Caco-2 (cell line): ENCODE data around the gene SLC9A3. TPM values are rescaled to one million over a fixed set of nuclear protein-coding genes. Genes with fewer than 3 reads are reported as not detected.

Experiments
- BruUV-seq: library from RNA; stranded (reverse); fragments of 400-500 nt; replicated peaks from 2 replicates; lab custom pipeline; 2021; lab: Mats Ljungman, UMichigan
- CTCF ChIA-PET: fragments of 300-600 bp; sonication (Branson Sonifier 250); formaldehyde crosslinking; loops from one replicate; lab custom pipeline; 2022; ENCODE audit warnings: antibody characterized with exemption; lab: Charles Lee
- POLR2A ChIA-PET: fragments of 300-600 bp; sonication (Branson Sonifier 250); formaldehyde crosslinking; loops from one replicate; lab custom pipeline; 2022; ENCODE audit warnings: antibody characterized with exemption; lab: Charles Lee
- DNase-seq, 2 experiments: peaks; one replicate each; pipeline versions ENCODE4 v3.0.0 to v3.0.0-alpha.2; 2020 to 2022
- H3K27me3 ChIP-seq: replicated peaks from 2 replicates; pipeline ENCODE4 v1.6.0; 2011; ENCODE audit warnings: low read length; ENCODE audit not compliant: control insufficient read depth, insufficient read depth
- H3K36me3 ChIP-seq: 2 replicates; pipeline ENCODE4 v1.5.1; 2011; ENCODE audit warnings: low read length; ENCODE audit not compliant: control insufficient read depth, insufficient read depth
- H3K4me1 ChIP-seq: fragments of 250-450 bp; sonication (Bioruptor Pico); 2 replicates; pipeline ENCODE4 v1.5.1; 2020; ENCODE audit warnings: mild to moderate bottlenecking
- H3K4me3 ChIP-seq: 2 replicates; pipeline ENCODE4 v1.5.1; 2011; ENCODE audit warnings: low read depth, mild to moderate bottlenecking, control low read depth, low read length
- H3K9me3 ChIP-seq: fragments of 250-450 bp; sonication (Bioruptor Pico); 2 replicates; pipeline ENCODE4 v1.5.1; 2020; ENCODE audit warnings: mild to moderate bottlenecking, moderate library complexity
- H3K27ac Mint-ChIP-seq: one replicate; pipeline ENCODE4 v1.8.0; 2022; ENCODE audit warnings: mixed read lengths; ENCODE audit not compliant: unreplicated experiment
- H3K27me3 Mint-ChIP-seq: one replicate; pipeline ENCODE4 v1.8.0; 2022; ENCODE audit warnings: mixed read lengths; ENCODE audit not compliant: insufficient read depth, unreplicated experiment
- H3K36me3 Mint-ChIP-seq: one replicate; pipeline ENCODE4 v1.8.0; 2022; ENCODE audit warnings: mild to moderate bottlenecking, mixed read lengths; ENCODE audit not compliant: insufficient read depth, unreplicated experiment
- H3K4me1 Mint-ChIP-seq: one replicate; pipeline ENCODE4 v1.8.0; 2022; ENCODE audit warnings: low read depth, mixed read lengths; ENCODE audit not compliant: unreplicated experiment
- H3K4me3 Mint-ChIP-seq: one replicate; pipeline ENCODE4 v1.8.0; 2022; ENCODE audit warnings: mild to moderate bottlenecking, moderate library complexity, mixed read lengths; ENCODE audit not compliant: unreplicated experiment
- H3K9me3 Mint-ChIP-seq: one replicate; pipeline ENCODE4 v1.8.0; 2022; ENCODE audit warnings: mixed read lengths; ENCODE audit not compliant: unreplicated experiment
- CTCF ChIP-seq, 2 experiments: fragments of 200-600 bp in 1 of 2; IDR thresholded peaks; 1 replicate in 1 of 2; 2 replicates in 1 of 2; pipeline versions ENCODE4 v1.5.1 to v1.8.0; 2011 to 2022; ENCODE audit warnings: antibody characterized with exemption in 1 of 2, control low read depth in 1 of 2, inconsistent platforms in 1 of 2, low read depth in 1 of 2, low read length in 1 of 2, mild to moderate bottlenecking in 1 of 2, moderate library complexity in 1 of 2; ENCODE audit not compliant: insufficient read depth in 1 of 2, severe bottlenecking in 1 of 2, unreplicated experiment in 1 of 2
- intact Hi-C: fragments of 100-400 bp; cut with micrococcal nuclease; formaldehyde crosslinking; loops from one replicate; pipeline ENCODE4 v1.10.0; 2022; ENCODE audit not compliant: unreplicated experiment
- total RNA-seq: library from RNA; stranded (reverse); gene quantifications from 2 replicates; pipeline ENCODE4 v1.2.3, GENCODE V29; 2022

SLC9A3 gene
- total RNA-seq, 1 experiment from 2014 or later = 3.4 TPM

- POLR2A ChIA-PET = no interaction called here
- peaks cover 11% of the 10 kb centered on the region for H3K27me3 Mint-ChIP-seq
- peak overlapping the region; percentile 14; the same call in 1 of the 2 replicates for H3K4me3 ChIP-seq
These were observed 29.6 kb upstream of the SLC9A3 start for GRCh38 chr5:553874-554273.

GRCh38 chr5:551406-551805, 27.2 kb upstream of the SLC9A3 start:
- no TSS peak for BruUV-seq
- intact Hi-C loops = no loop called here
- Histone ChIP-seq H3K4me3 (no peak overlapping the region), H3K4me1 (peaks cover 16% of the 10 kb centered on the region), H3K27me3 (no peaks in the 10 kb centered on the region), H3K9me3 (no peaks in the 10 kb centered on the region), H3K36me3 (no peaks in the 10 kb centered on the region)
- Mint-ChIP-seq H3K27ac (no peak overlapping the region), H3K4me1 (no peaks in the 10 kb centered on the region), H3K9me3 (no peaks in the 10 kb centered on the region), H3K36me3 (no peaks in the 10 kb centered on the region), H3K27me3 (peaks cover 11% of the 10 kb centered on the region), H3K4me3 (no peak overlapping the region)
- no peak for TF ChIP-seq CTCF (IDR thresholded peaks at IDR 0.05; ENCODE audit: insufficient read depth in 1 of 2, low read depth in 1 of 2, low read length in 1 of 2, severe bottlenecking in 1 of 2, unreplicated experiment in 1 of 2)
- POLR2A ChIA-PET = no interaction called here
- CTCF ChIA-PET = no interaction called here
- no peak for DNase-seq

More at GRCh38 chr5:553874-554273, 29.6 kb upstream of the SLC9A3 start:
- no peak for TF ChIP-seq CTCF (IDR thresholded peaks at IDR 0.05; ENCODE audit: insufficient read depth in 1 of 2, low read depth in 1 of 2, low read length in 1 of 2, severe bottlenecking in 1 of 2, unreplicated experiment in 1 of 2)
- H3K4me1 Mint-ChIP-seq = no peaks in the 10 kb centered on the region
- H3K9me3 Mint-ChIP-seq = no peaks in the 10 kb centered on the region
- peak; percentile 51 to 69 for DNase-seq
- CTCF ChIA-PET = no interaction called here
- H3K9me3 ChIP-seq = no peaks in the 10 kb centered on the region
- H3K4me3 Mint-ChIP-seq = peak overlapping the region; percentile 39
- H3K36me3 Mint-ChIP-seq = no peaks in the 10 kb centered on the region
- H3K27ac Mint-ChIP-seq = no peak overlapping the region
- H3K4me1 ChIP-seq = peaks cover 18% of the 10 kb centered on the region
- no TSS peak for BruUV-seq
- no peaks in the 10 kb centered on the region for H3K27me3 ChIP-seq
- intact Hi-C loops = no loop called here
- no peaks in the 10 kb centered on the region for H3K36me3 ChIP-seq

- Mint-ChIP-seq H3K36me3 (no peaks in the 10 kb centered on the region), H3K27me3 (peaks cover 11% of the 10 kb centered on the region), H3K27ac (no peak overlapping the region), H3K4me3 (no peak overlapping the region), H3K4me1 (no peaks in the 10 kb centered on the region), H3K9me3 (no peaks in the 10 kb centered on the region)
- no peak overlapping the region for H3K4me3 ChIP-seq
- H3K36me3 ChIP-seq = no peaks in the 10 kb centered on the region
- no peak for TF ChIP-seq CTCF (IDR thresholded peaks at IDR 0.05; ENCODE audit: insufficient read depth in 1 of 2, low read depth in 1 of 2, low read length in 1 of 2, severe bottlenecking in 1 of 2, unreplicated experiment in 1 of 2)
- H3K9me3 ChIP-seq = no peaks in the 10 kb centered on the region
- peaks cover 10% of the 10 kb centered on the region for H3K4me1 ChIP-seq
- BruUV-seq = no TSS peak
- H3K27me3 ChIP-seq = no peaks in the 10 kb centered on the region
- CTCF ChIA-PET = no interaction called here
- intact Hi-C loops = no loop called here
- no peak for DNase-seq
- POLR2A ChIA-PET = no interaction called here
These were observed 25.0 kb upstream of the SLC9A3 start for GRCh38 chr5:549229-549628.
